ENCODE results near the gene JSRP1. TPM values are rescaled to one million over a fixed set of nuclear protein-coding genes. Genes with fewer than 3 reads are reported as not detected.
A peak's percentile ranks its signal among the peaks of the same experiment; 100 is the strongest.

The JSRP1 gene
- total RNA-seq, 6 experiments from 2014 or later, result 0.28 to 0.81 (median 0.42) TPM; not detected in 3

DNA sequence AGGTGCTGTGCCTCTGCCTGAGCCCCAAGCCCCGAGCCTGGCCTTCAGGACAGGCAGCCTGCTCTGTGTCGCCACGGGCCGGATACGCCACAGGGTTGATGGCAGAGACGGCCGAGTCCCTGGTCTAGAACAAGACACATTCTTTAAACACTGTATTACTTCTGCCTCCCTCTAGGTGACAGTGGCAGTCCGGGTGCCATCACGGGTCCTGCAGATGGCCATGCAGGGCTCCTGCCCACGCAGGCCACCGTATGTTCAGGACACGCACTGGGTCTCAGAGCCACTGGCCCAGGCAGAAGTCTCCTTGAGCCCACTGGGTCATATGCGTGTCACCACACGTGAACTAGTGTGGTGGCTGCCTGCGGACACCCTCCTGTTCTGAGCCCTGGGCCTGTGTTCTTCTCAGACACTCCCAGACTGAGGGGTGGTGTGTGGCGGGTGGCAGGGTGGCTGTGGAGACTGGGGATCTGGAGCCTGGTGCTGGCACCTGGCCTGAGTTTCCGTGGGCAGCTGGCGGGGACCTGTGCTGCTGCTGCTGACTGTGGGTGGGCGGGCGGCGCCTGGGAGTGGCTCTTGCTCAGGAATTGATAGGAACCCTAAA is 24.5 kb downstream of the JSRP1 start:
- WGBS (ENCODE audit: insufficient coverage, low coverage, low lambda C conversion rate, missing lambda C conversion rate), result 93% methylated on average over 5 of the region's 21 CpGs
- H3K36me3 ChIP-seq, result peaks cover 0 to 18% (median 8%) of the 10 kb centered on the region in 4 donors
- H3K4me1 ChIP-seq, result peaks cover 0 to 20% (median 0%) of the 10 kb centered on the region in 4 donors
- TF ChIP-seq POLR2A (IDR thresholded peaks at IDR 0.05), result no peak
- TF ChIP-seq CTCF (IDR thresholded peaks at IDR 0.05), result peak in 2 of 4 donors; percentile 9
- no peak overlapping the region for H3K4me3 ChIP-seq
- DNase-seq, result no peak
- no peak for ATAC-seq
- H3K27ac ChIP-seq, result no peak overlapping the region
- intact Hi-C loops (cut with DNase I), result loop anchor here in 1 of 2 donors (5.0 to 10.0 kb wide), 2 partner anchors 59 to 83 kb away; no protein-coding TSS in a partner anchor
- no peaks in the 10 kb centered on the region for H3K27me3 ChIP-seq
- H3K9me3 ChIP-seq, result no peaks in the 10 kb centered on the region

GRCh38 chr19:2230807-2231533 is 25.2 kb downstream of the JSRP1 start:
- Histone ChIP-seq H3K27me3 (no peaks in the 10 kb centered on the region), H3K4me3 (no peak overlapping the region), H3K9me3 (no peaks in the 10 kb centered on the region), H3K4me1 (peaks cover 0 to 20% (median 0%) of the 10 kb centered on the region in 4 donors), H3K36me3 (peaks cover 0 to 26% (median 8%) of the 10 kb centered on the region in 4 donors), H3K27ac (no peak overlapping the region)
- intact Hi-C loops (cut with DNase I), result loop anchor here in 1 of 2 donors (5.0 to 10.0 kb wide), 2 partner anchors 59 to 84 kb away; no protein-coding TSS in a partner anchor
- DNase-seq (peak in 1 of 3 donors; percentile 64), ATAC-seq (no peak)
- whole genome bisulfite sequencing (ENCODE audit: insufficient coverage, low coverage, low lambda C conversion rate, missing lambda C conversion rate), result no CpG with 5 or more reads among the region's 12 CpGs
- TF ChIP-seq POLR2A (IDR thresholded peaks at IDR 0.05) (no peak), CTCF (IDR thresholded peaks at IDR 0.05) (no peak)

DNA sequence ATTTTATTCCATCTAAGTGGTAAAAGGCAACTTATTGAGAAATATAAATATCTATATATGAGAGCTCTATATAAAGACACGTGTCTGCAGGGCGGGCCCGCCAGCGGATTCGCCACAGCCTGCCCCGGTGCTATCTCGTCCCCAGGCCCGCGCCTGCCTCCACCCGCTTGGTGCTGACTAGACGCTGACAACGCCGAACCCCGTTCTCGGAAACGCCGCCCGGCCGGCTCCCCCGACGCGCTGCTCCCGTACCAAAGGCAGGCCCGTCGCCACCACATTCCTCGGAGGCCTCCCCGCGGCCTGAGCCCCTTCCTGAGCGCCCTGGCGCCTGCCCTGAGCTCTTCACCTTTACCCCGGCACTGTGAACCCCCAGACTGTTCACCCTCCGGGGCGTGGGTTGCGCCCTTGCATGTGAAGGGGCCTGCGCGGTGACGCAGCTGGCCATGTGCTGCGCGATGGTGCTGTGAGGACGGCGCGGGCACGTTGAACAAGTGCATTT is 26.1 kb downstream of the JSRP1 start:
- H3K9me3 ChIP-seq, result no peaks in the 10 kb centered on the region
- DNase-seq (no peak), ATAC-seq (no peak)
- H3K4me3 ChIP-seq, result no peak overlapping the region
- no peak overlapping the region for H3K27ac ChIP-seq
- H3K27me3 ChIP-seq, result no peaks in the 10 kb centered on the region
- WGBS (ENCODE audit: insufficient coverage, low coverage, low lambda C conversion rate, missing lambda C conversion rate), result 91% methylated on average over 33 of the region's 43 CpGs
- no peak for TF ChIP-seq CTCF (IDR thresholded peaks at IDR 0.05)
- no peak for TF ChIP-seq POLR2A (IDR thresholded peaks at IDR 0.05)
- intact Hi-C loops (cut with DNase I), result loop anchor here in 1 of 2 donors (5.0 to 10.0 kb wide), 2 partner anchors 58 to 85 kb away; no protein-coding TSS in a partner anchor
- H3K36me3 ChIP-seq, result peaks cover 0 to 35% (median 8%) of the 10 kb centered on the region in 4 donors
- peaks cover 0 to 18% (median 0%) of the 10 kb centered on the region in 4 donors for H3K4me1 ChIP-seq

- Histone ChIP-seq H3K27me3 (no peaks in the 10 kb centered on the region), H3K36me3 (peaks cover 0 to 39% (median 8%) of the 10 kb centered on the region in 4 donors), H3K9me3 (no peaks in the 10 kb centered on the region), H3K4me3 (no peak overlapping the region), H3K27ac (no peak overlapping the region), H3K4me1 (peaks cover 0 to 14% (median 0%) of the 10 kb centered on the region in 4 donors)
- ATAC-seq (peak; percentile 41 to 78 (median 70)), DNase-seq (peak in 2 of 3 donors; percentile 78 to 88)
- TF ChIP-seq CTCF (IDR thresholded peaks at IDR 0.05), result no peak
- TF ChIP-seq POLR2A (IDR thresholded peaks at IDR 0.05), result no peak
- 85% methylated on average over 10 of the region's 45 CpGs for WGBS (ENCODE audit: insufficient coverage, low coverage, low lambda C conversion rate, missing lambda C conversion rate)
- intact Hi-C loops (cut with DNase I), result loop anchor here in 1 of 2 donors (5.0 to 10.0 kb wide), 2 partner anchors 57 to 85 kb away; no protein-coding TSS in a partner anchor
Measured at GRCh38 chr19:2229103-2230032, 26.8 kb downstream of the JSRP1 start.
